ENCODE measurements around the gene VPS13C. TPM values are rescaled to one million over a fixed set of nuclear protein-coding genes. Genes with fewer than 3 reads are reported as not detected.

VPS13C gene
- total and polyA plus RNA-seq, 2 experiments from 2014 or later, result 8.7 to 21.7 TPM

DNA sequence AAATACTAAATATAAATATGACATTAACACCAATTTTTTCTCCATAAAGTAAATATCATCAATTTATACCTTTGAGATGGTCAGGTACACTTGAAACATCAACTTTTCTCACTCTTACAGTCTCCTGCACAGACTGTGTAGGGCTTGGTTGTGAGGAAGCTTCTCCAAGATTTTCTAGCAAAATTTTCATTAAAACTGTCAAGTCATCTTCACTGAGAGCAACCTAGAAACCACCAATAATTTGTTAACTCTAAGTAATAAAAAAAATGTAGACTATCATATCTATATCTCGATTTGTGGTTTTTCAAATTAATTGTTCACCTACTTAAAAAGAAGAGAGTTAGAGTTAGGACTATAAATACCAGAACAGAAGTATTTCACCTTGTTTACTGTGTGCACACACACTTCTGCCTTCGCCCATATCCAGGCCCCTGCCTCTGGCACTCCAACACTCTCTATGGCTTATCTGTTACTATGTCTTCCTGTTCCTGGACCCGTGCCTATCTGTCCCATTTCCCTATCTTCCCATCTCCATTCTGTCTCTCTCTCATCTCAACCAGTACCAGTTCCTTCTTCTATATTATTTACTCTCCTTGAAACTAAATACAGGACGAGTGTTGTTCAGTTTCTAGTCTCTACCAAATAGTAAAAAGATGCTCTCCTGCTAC, 123.6 kb downstream of the VPS13C start:
- H3K4me2 ChIP-seq (ENCODE audit: unreplicated experiment), result no peak overlapping the region
- no peak overlapping the region for H3K4me3 ChIP-seq
- no peaks in the 10 kb centered on the region for H3F3A ChIP-seq (ENCODE audit: insufficient read depth)
- H3K27ac ChIP-seq, result no peak overlapping the region
- DNase-seq, result no peak
- no peak overlapping the region for H2AFZ ChIP-seq
- no peaks in the 10 kb centered on the region for H3K9me2 ChIP-seq (ENCODE audit: insufficient read depth)
- H4K20me1 ChIP-seq (ENCODE audit: insufficient read depth), result no peaks in the 10 kb centered on the region
- no peaks in the 10 kb centered on the region for H3K4me1 ChIP-seq (ENCODE audit: insufficient read depth)
- peaks cover 11% of the 10 kb centered on the region; the same call in 1 of the 2 replicates for H3K36me3 ChIP-seq (ENCODE audit: low read depth)
- no peak overlapping the region for H3K9ac ChIP-seq
- no peaks in the 10 kb centered on the region for H3K27me3 ChIP-seq (replicated peaks; ENCODE audit: insufficient read depth)
- H3K79me2 ChIP-seq (ENCODE audit: insufficient read depth), result no peaks in the 10 kb centered on the region
- in situ Hi-C loops (cut with MboI), result no loop called here
- no peak for TF ChIP-seq EZH2phosphoT487 (IDR thresholded peaks at IDR 0.05; ENCODE audit: insufficient read depth, low read depth)
- TF ChIP-seq EZH2 (IDR thresholded peaks at IDR 0.05; ENCODE audit: insufficient read depth, poor library complexity, severe bottlenecking), result no peak
- 93 to 96% methylated on average over 4 of the region's 4 CpGs for WGBS, 2 experiments (ENCODE audit: low coverage in 1 of 2, low lambda C conversion rate in 2 of 2, missing lambda C conversion rate in 2 of 2)
- H3K9me3 ChIP-seq (ENCODE audit: low read depth), result no peaks in the 10 kb centered on the region

DNA sequence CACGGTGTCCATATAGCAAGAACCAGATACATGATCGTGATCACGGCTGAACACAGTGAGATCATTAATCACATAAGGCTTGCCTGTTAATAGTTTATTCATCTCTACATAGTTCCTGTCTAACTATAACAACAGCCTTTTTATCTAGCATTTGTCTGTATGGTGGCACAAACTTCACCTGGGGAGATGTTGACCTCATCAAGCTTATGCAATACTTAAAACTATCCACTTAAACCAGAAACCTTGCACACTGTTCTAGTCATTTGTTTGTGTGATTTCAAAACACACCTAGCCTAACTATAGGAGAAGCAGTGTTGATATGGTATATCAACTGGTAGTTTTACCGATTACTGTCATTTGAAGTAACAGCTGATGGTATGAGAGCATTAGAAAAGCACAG, 124.8 kb downstream of the VPS13C start:
- H3K79me2 ChIP-seq (ENCODE audit: insufficient read depth), result no peaks in the 10 kb centered on the region
- H3K4me1 ChIP-seq (ENCODE audit: insufficient read depth), result no peaks in the 10 kb centered on the region
- no peaks in the 10 kb centered on the region for H4K20me1 ChIP-seq (ENCODE audit: insufficient read depth)
- H3K4me2 ChIP-seq (ENCODE audit: unreplicated experiment), result no peak overlapping the region
- H3K27ac ChIP-seq, result no peak overlapping the region
- no peaks in the 10 kb centered on the region for H3K9me2 ChIP-seq (ENCODE audit: insufficient read depth)
- no peak overlapping the region for H3K4me3 ChIP-seq
- 87 to 90% methylated on average over 4 of the region's 4 CpGs for WGBS, 2 experiments (ENCODE audit: low coverage in 1 of 2, low lambda C conversion rate in 2 of 2, missing lambda C conversion rate in 2 of 2)
- no peak for TF ChIP-seq EZH2 (IDR thresholded peaks at IDR 0.05; ENCODE audit: insufficient read depth, poor library complexity, severe bottlenecking)
- H3K9me3 ChIP-seq (ENCODE audit: low read depth), result no peaks in the 10 kb centered on the region
- H3K27me3 ChIP-seq (replicated peaks; ENCODE audit: insufficient read depth), result no peaks in the 10 kb centered on the region
- DNase-seq, result no peak
- in situ Hi-C loops (cut with MboI), result no loop called here
- H2AFZ ChIP-seq, result no peak overlapping the region
- no peak overlapping the region for H3K9ac ChIP-seq
- H3K36me3 ChIP-seq (ENCODE audit: low read depth), result peaks cover 10% of the 10 kb centered on the region; the same call in 1 of the 2 replicates
- no peaks in the 10 kb centered on the region for H3F3A ChIP-seq (ENCODE audit: insufficient read depth)

- Histone ChIP-seq H3K9ac (no peak overlapping the region), H3K27me3 (replicated peaks; ENCODE audit: insufficient read depth) (no peaks in the 10 kb centered on the region), H3K9me3 (ENCODE audit: low read depth) (no peaks in the 10 kb centered on the region), H3K4me2 (ENCODE audit: unreplicated experiment) (no peak overlapping the region), H3K4me3 (no peak overlapping the region), H3F3A (ENCODE audit: insufficient read depth) (no peaks in the 10 kb centered on the region), H3K4me1 (ENCODE audit: insufficient read depth) (no peaks in the 10 kb centered on the region), H3K9me2 (ENCODE audit: insufficient read depth) (no peaks in the 10 kb centered on the region), H4K20me1 (ENCODE audit: insufficient read depth) (no peaks in the 10 kb centered on the region), H3K79me2 (ENCODE audit: insufficient read depth) (no peaks in the 10 kb centered on the region), H2AFZ (no peak overlapping the region), H3K36me3 (ENCODE audit: low read depth) (peaks cover 27% of the 10 kb centered on the region; the same call in 1 of the 2 replicates), H3K27ac (no peak overlapping the region)
- TF ChIP-seq EZH2 (IDR thresholded peaks at IDR 0.05; ENCODE audit: insufficient read depth, poor library complexity, severe bottlenecking) (no peak), EZH2phosphoT487 (IDR thresholded peaks at IDR 0.05; ENCODE audit: insufficient read depth, low read depth) (no peak)
- in situ Hi-C loops (cut with MboI), result no loop called here
- no peak for DNase-seq
Measured at GRCh38 chr15:61929452-61929851, 130.8 kb downstream of the VPS13C start.

GRCh38 chr15:61923173-61923572, 137.1 kb downstream of the VPS13C start:
- H3K27ac ChIP-seq, result no peak overlapping the region
- no peak overlapping the region for H3K4me3 ChIP-seq
- H3F3A ChIP-seq (ENCODE audit: insufficient read depth), result no peaks in the 10 kb centered on the region
- H3K27me3 ChIP-seq (replicated peaks; ENCODE audit: insufficient read depth), result no peaks in the 10 kb centered on the region
- no peaks in the 10 kb centered on the region for H3K9me2 ChIP-seq (ENCODE audit: insufficient read depth)
- no peak overlapping the region for H2AFZ ChIP-seq
- H3K4me1 ChIP-seq (ENCODE audit: insufficient read depth), result no peaks in the 10 kb centered on the region
- no peak overlapping the region for H3K9ac ChIP-seq
- in situ Hi-C loops (cut with MboI), result no loop called here
- no peaks in the 10 kb centered on the region for H4K20me1 ChIP-seq (ENCODE audit: insufficient read depth)
- DNase-seq, result no peak
- no peak for TF ChIP-seq EZH2phosphoT487 (IDR thresholded peaks at IDR 0.05; ENCODE audit: insufficient read depth, low read depth)
- peaks cover 33% of the 10 kb centered on the region for H3K36me3 ChIP-seq (ENCODE audit: low read depth)
- no peaks in the 10 kb centered on the region for H3K9me3 ChIP-seq (ENCODE audit: low read depth)
- H3K79me2 ChIP-seq (ENCODE audit: insufficient read depth), result no peaks in the 10 kb centered on the region
- WGBS, 2 experiments (ENCODE audit: low coverage in 1 of 2, low lambda C conversion rate in 2 of 2, missing lambda C conversion rate in 2 of 2), result 96 to 100% methylated on average over 3 of the region's 3 CpGs
- no peak overlapping the region for H3K4me2 ChIP-seq (ENCODE audit: unreplicated experiment)

DNA sequence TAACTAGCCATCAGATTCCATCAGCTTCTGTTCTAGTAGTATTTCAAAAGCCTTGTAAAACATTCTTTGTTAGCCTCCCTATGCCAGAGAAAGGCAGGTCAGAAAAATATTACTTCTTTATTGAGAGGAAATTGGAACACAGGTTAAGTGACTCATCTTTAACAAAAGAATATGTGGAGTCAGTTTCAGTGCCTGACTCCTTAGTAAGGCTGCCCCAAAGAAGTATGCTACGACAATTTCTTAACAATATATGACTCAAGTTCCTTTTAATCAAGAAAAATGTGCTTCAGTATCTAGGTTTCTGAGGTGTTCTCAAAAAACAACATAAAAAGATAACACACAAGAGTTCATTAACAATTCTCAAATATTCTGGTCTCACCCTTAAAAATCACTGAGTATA, 139.2 kb downstream of the VPS13C start:
- Histone ChIP-seq H3F3A (ENCODE audit: insufficient read depth) (no peaks in the 10 kb centered on the region), H3K36me3 (ENCODE audit: low read depth) (peaks cover 40% of the 10 kb centered on the region), H3K4me3 (no peak overlapping the region), H4K20me1 (ENCODE audit: insufficient read depth) (no peaks in the 10 kb centered on the region), H3K9ac (no peak overlapping the region), H3K79me2 (ENCODE audit: insufficient read depth) (no peaks in the 10 kb centered on the region), H3K27ac (no peak overlapping the region), H3K9me3 (ENCODE audit: low read depth) (no peaks in the 10 kb centered on the region), H3K9me2 (ENCODE audit: insufficient read depth) (no peaks in the 10 kb centered on the region), H3K4me1 (ENCODE audit: insufficient read depth) (0 out of 2 replicates have a peak, but pooled peaks cover 4% of the 10 kb centered on the region), H3K27me3 (replicated peaks; ENCODE audit: insufficient read depth) (no peaks in the 10 kb centered on the region), H3K4me2 (ENCODE audit: unreplicated experiment) (no peak overlapping the region), H2AFZ (no peak overlapping the region)
- DNase-seq, result peak; percentile 8
- TF ChIP-seq EZH2 (IDR thresholded peaks at IDR 0.05; ENCODE audit: insufficient read depth, poor library complexity, severe bottlenecking) (no peak), EZH2phosphoT487 (IDR thresholded peaks at IDR 0.05; ENCODE audit: insufficient read depth, low read depth) (no peak)
- WGBS, 2 experiments (ENCODE audit: low coverage in 1 of 2, low lambda C conversion rate in 2 of 2, missing lambda C conversion rate in 2 of 2), result 61 to 79% methylated on average over 1 of the region's 1 CpG
- in situ Hi-C loops (cut with MboI), result no loop called here
